Breast epithelium (tissue), 3 donors: ENCODE data around the gene TPRN.

Experiments used
- POLR2A ChIP-seq: fragments of 450-650 bp; IDR thresholded peaks from one replicate; pipeline ENCODE4 v1.6.1; 2016; ENCODE audit warnings: antibody characterized with exemption, mild to moderate bottlenecking, moderate library complexity
- POLR2AphosphoS5 ChIP-seq, 3 donors: sonication (generic); formaldehyde crosslinking; IDR thresholded peaks; one replicate each; pipeline ENCODE4 v1.6.1; 2017; ENCODE audit warnings: antibody characterized with exemption in 3 of 3
- TF ChIP-seq, protein P1 (sequence below), 3 donors: fragments of 450-650 bp; IDR thresholded peaks; one replicate each; pipeline ENCODE4 v1.5.1; 2016 to 2017; ENCODE audit warnings: antibody characterized with exemption in 3 of 3, mild to moderate bottlenecking in 3 of 3, moderate library complexity in 3 of 3

DNA sequence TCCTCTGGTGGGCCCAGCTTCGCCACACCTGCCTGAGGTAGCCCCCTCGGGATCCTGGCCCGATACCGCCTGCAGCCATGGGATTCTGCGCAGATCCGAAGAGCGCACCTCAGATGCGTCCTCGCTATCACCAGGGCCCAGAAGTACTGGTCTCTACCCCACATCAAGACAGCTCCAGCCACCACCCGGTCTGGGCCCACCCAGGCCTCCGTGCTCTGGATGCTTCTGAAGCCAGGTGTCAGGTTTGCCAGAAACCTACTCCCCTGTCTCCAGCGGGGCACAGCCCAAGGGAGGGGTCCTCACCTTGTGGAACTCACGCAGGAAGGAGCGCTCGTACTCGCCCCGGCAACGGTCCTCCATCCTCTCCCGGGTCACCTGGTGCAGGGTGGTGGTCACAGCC is 14.6 kb downstream of the TPRN start:
- TF ChIP-seq, protein P1, sequence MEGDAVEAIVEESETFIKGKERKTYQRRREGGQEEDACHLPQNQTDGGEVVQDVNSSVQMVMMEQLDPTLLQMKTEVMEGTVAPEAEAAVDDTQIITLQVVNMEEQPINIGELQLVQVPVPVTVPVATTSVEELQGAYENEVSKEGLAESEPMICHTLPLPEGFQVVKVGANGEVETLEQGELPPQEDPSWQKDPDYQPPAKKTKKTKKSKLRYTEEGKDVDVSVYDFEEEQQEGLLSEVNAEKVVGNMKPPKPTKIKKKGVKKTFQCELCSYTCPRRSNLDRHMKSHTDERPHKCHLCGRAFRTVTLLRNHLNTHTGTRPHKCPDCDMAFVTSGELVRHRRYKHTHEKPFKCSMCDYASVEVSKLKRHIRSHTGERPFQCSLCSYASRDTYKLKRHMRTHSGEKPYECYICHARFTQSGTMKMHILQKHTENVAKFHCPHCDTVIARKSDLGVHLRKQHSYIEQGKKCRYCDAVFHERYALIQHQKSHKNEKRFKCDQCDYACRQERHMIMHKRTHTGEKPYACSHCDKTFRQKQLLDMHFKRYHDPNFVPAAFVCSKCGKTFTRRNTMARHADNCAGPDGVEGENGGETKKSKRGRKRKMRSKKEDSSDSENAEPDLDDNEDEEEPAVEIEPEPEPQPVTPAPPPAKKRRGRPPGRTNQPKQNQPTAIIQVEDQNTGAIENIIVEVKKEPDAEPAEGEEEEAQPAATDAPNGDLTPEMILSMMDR (IDR thresholded peaks at IDR 0.05), result no peak
- no peak for TF ChIP-seq POLR2A
- TF ChIP-seq POLR2AphosphoS5 (IDR thresholded peaks at IDR 0.05), result no peak
